Upper lobe of left lung (tissue), 6 donors: ENCODE measurements around the gene FLCN. TPM values are rescaled to one million over a fixed set of nuclear protein-coding genes. Genes with fewer than 3 reads are reported as not detected.

Experiments used
- ATAC-seq, 2 donors: fragments of 200-7000 bp; cut with Tn5 transposase; one replicate each; pipeline ENCODE4 v1.9.1; 2022; ENCODE audit warnings: mild to moderate bottlenecking in 2 of 2, moderate library complexity in 2 of 2; ENCODE audit not compliant: low FRiP score in 2 of 2
- DNase-seq, 2 donors: peaks; one replicate each; pipeline ENCODE4 v3.0.0-alpha.2; 2019 to 2020
- H3K27ac ChIP-seq, 4 donors: fragments of 200-600 bp; sonication (generic); one replicate each; pipeline ENCODE4 v1.5.1; 2016 to 2019
- H3K27me3 ChIP-seq, 4 donors: fragments of 200-600 bp; sonication (generic); one replicate each; pipeline ENCODE4 v1.5.1; 2017 to 2019
- H3K36me3 ChIP-seq, 4 donors: fragments of 200-600 bp; sonication (generic); one replicate each; pipeline ENCODE4 v1.5.1; 2016 to 2019
- H3K4me1 ChIP-seq, 4 donors: fragments of 200-600 bp; sonication (generic); one replicate each; pipeline ENCODE4 v1.5.1; 2018 to 2019
- H3K4me3 ChIP-seq, 4 donors: fragments of 200-600 bp; sonication (generic); one replicate each; pipeline ENCODE4 v1.5.1; 2017 to 2019; ENCODE audit warnings: mild to moderate bottlenecking in 2 of 4, moderate library complexity in 1 of 4
- H3K9me3 ChIP-seq, 4 donors: fragments of 200-600 bp; sonication (generic); one replicate each; pipeline ENCODE4 v1.5.1; 2018 to 2019
- CTCF ChIP-seq, 6 experiments: fragments of 450-650 bp in 4 of 6; fragments of 200-600 bp in 2 of 6; sonication (generic) in 2 of 6; IDR thresholded peaks; one replicate each; pipeline ENCODE4 v1.5.1; 2016 to 2019; ENCODE audit warnings: antibody characterized with exemption in 6 of 6
- EP300 ChIP-seq, 4 donors: sonication (generic); formaldehyde crosslinking; IDR thresholded peaks; one replicate each; pipeline ENCODE4 v1.5.1; 2017; ENCODE audit warnings: antibody characterized with exemption in 4 of 4, control low read depth in 2 of 4
- POLR2A ChIP-seq, 4 donors: fragments of 450-650 bp; IDR thresholded peaks; one replicate each; pipeline ENCODE4 v1.5.1; 2016 to 2017; ENCODE audit warnings: antibody characterized with exemption in 4 of 4, mild to moderate bottlenecking in 2 of 4
- POLR2AphosphoS5 ChIP-seq, 2 donors: sonication (generic); formaldehyde crosslinking; IDR thresholded peaks; one replicate each; pipeline ENCODE4 v1.5.1; 2017; ENCODE audit warnings: antibody characterized with exemption in 2 of 2
- WGBS, 2 donors: methylation state at CpG; one replicate each; pipeline ENCODE4 v1.1.5; 2017 to 2018; 5-methylcytosine and 5-hydroxymethylcytosine counted together
- small RNA-seq, 4 donors: library from RNA; depleted of rRNA; stranded (forward); fragments of <200 nt; gene quantifications; one replicate each; pipeline ENCODE3, GENCODE V24; 2016
- total RNA-seq, 6 donors: library from RNA; depleted of rRNA in 4 of 6; stranded (reverse); fragments of >200 nt in 4 of 6; gene quantifications; one replicate each; pipeline versions ENCODE4 v1.1.0 to v1.2.1, GENCODE V29; 2016 to 2021
- donor health status: DM: no; HTN: no; CAD: no; lungs with moderate emphysema.
- donor health status: DM: no; HTN: yes; CAD: no; lungs with severe emphysema.

Gene FLCN
- total RNA-seq, 6 donors from 2014 or later = 62.3 to 420 (median 103) TPM

GRCh38 chr17:17165666-17166308, 71.2 kb downstream of the FLCN start:
- DNase-seq = peak in 1 of 2 donors; percentile 48
- H3K4me3 ChIP-seq = no peak overlapping the region
- no peak for TF ChIP-seq EP300 (IDR thresholded peaks at IDR 0.05)
- no peak for TF ChIP-seq CTCF (IDR thresholded peaks at IDR 0.05)
- no peak for TF ChIP-seq POLR2A (IDR thresholded peaks at IDR 0.05)
- no peak for ATAC-seq
- no peak overlapping the region for H3K27ac ChIP-seq
- peaks cover 23 to 92% (median 72%) of the 10 kb centered on the region in 4 donors for H3K36me3 ChIP-seq
- H3K9me3 ChIP-seq = no peaks in the 10 kb centered on the region
- WGBS, 2 donors = 87 to 95% methylated on average over 9 to 23 of the region's 23 CpGs
- H3K27me3 ChIP-seq = no peaks in the 10 kb centered on the region
- H3K4me1 ChIP-seq = peaks cover 5 to 8% (median 7%) of the 10 kb centered on the region in 4 donors

GRCh38 chr17:17164676-17165075, 72.3 kb downstream of the FLCN start:
- Histone ChIP-seq H3K27ac (no peak overlapping the region), H3K36me3 (peaks cover 23 to 100% (median 83%) of the 10 kb centered on the region in 4 donors), H3K9me3 (no peaks in the 10 kb centered on the region), H3K27me3 (no peaks in the 10 kb centered on the region), H3K4me1 (no peaks in the 10 kb centered on the region), H3K4me3 (no peak overlapping the region)
- ATAC-seq = no peak
- DNase-seq = no peak
- TF ChIP-seq POLR2AphosphoS5 (IDR thresholded peaks at IDR 0.05) = no peak
- no peak for TF ChIP-seq CTCF (IDR thresholded peaks at IDR 0.05)
- TF ChIP-seq EP300 (IDR thresholded peaks at IDR 0.05) = no peak
- no peak for TF ChIP-seq POLR2A (IDR thresholded peaks at IDR 0.05)
- WGBS, 2 donors = 96% methylated on average over 11 to 17 of the region's 17 CpGs

- 95 to 97% methylated on average over 24 to 25 of the region's 25 CpGs for WGBS, 2 donors
- H3K36me3 ChIP-seq = peaks cover 23 to 100% (median 88%) of the 10 kb centered on the region in 4 donors
These were observed 72.8 kb downstream of the FLCN start for GRCh38 chr17:17164156-17164555.

More at GRCh38 chr17:17164156-17164555, 72.8 kb downstream of the FLCN start:
- H3K27ac ChIP-seq = no peak overlapping the region
- DNase-seq = peak in 1 of 2 donors; percentile 82
- no peaks in the 10 kb centered on the region for H3K9me3 ChIP-seq
- no peak overlapping the region for H3K4me3 ChIP-seq
- no peak for TF ChIP-seq CTCF (IDR thresholded peaks at IDR 0.05)
- TF ChIP-seq POLR2AphosphoS5 (IDR thresholded peaks at IDR 0.05) = no peak
- H3K27me3 ChIP-seq = no peaks in the 10 kb centered on the region
- no peak for ATAC-seq
- no peaks in the 10 kb centered on the region for H3K4me1 ChIP-seq

Small RNA genes lying within 50 kb of the gene (small RNA-seq; reads per million reads assigned to genes)
- 0 reads per million in 4 donors for gene RNU6-767P

Other genes starting within 250 kb of the FLCN start
- 100 to 1,000 TPM; 201 to 380 (median 285) TPM for gene MPRIP, start 194.7 kb downstream of the FLCN start, total RNA-seq
- 1 to 10 TPM; 2.3 to 5.0 (median 3.4) TPM for gene PLD6, start 30.8 kb downstream of the FLCN start, total RNA-seq
- gene COPS3, start 44.1 kb upstream of the FLCN start, total RNA-seq = 10 to 100 TPM; 22.2 to 58.1 (median 43.1) TPM
- 1 to 10 TPM; 1.2 to 3.7 (median 1.8) TPM for gene NT5M, start 66.2 kb upstream of the FLCN start, total RNA-seq
- gene MED9, start 239.8 kb upstream of the FLCN start, total RNA-seq = 10 to 100 TPM in 5 of 6 donors, 1 to 10 TPM in 1; 8.5 to 31.4 (median 13.9) TPM